Muscle layer of colon (tissue), 2 donors: ENCODE data around the gene IGF1R.

ENCODE experiments used
- H3K27ac ChIP-seq: one replicate; pipeline ENCODE4 v1.7.0; 2013; ENCODE audit warnings: low read depth, mild to moderate bottlenecking, low read length, moderate library complexity
- H3K27me3 ChIP-seq, 2 donors: one replicate each; pipeline ENCODE4 v1.7.0; 2013; ENCODE audit warnings: low read length in 2 of 2, mild to moderate bottlenecking in 2 of 2; ENCODE audit not compliant: insufficient read depth in 2 of 2, control insufficient read depth in 1 of 2
- H3K36me3 ChIP-seq: one replicate; pipeline ENCODE4 v1.7.0; 2013; ENCODE audit warnings: mild to moderate bottlenecking, low read length; ENCODE audit not compliant: insufficient read depth
- H3K4me1 ChIP-seq: one replicate; pipeline ENCODE4 v1.7.0; 2013; ENCODE audit warnings: mild to moderate bottlenecking, low read length; ENCODE audit not compliant: insufficient read depth
- H3K4me3 ChIP-seq, 2 donors: one replicate each; pipeline ENCODE4 v1.7.0; 2013; ENCODE audit warnings: low read length in 2 of 2, low read depth in 1 of 2, mild to moderate bottlenecking in 1 of 2, moderate library complexity in 1 of 2
- H3K9ac ChIP-seq: one replicate; pipeline ENCODE4 v1.7.0; 2013; ENCODE audit warnings: low read length
- H3K9me3 ChIP-seq: one replicate; pipeline ENCODE4 v1.7.0; 2013; ENCODE audit warnings: mild to moderate bottlenecking, low read length
- donor health status: abdominal sarcoma.
- donor health status: Adenocarcinoma of cecum.

IGF1R gene

DNA sequence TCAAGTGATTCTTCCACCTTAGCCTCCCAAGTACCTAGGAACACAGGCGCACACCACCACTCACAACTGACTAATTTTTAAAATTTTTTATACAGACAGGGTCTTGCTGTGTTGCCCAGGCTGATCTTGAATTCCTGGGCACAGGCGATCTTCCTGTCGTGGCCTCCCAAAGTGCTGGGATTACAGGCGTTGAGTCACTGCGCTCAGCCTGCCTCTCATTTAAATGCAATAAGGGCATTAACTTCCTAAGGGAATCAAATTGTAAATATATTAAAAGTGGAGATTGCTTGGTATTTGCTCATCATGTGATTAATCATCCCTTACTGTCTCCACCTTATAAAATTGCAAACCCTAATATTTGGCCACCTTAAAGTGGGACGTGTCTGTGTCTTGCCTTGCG lies 294.1 kb downstream of the IGF1R start:
- H3K4me1 ChIP-seq: peaks cover 39% of the 10 kb centered on the region
- no peak overlapping the region for H3K27ac ChIP-seq
- no peaks in the 10 kb centered on the region for H3K27me3 ChIP-seq
- H3K9me3 ChIP-seq: no peaks in the 10 kb centered on the region
- H3K36me3 ChIP-seq: peaks cover 58% of the 10 kb centered on the region
- H3K4me3 ChIP-seq: no peak overlapping the region
- H3K9ac ChIP-seq: peak overlapping the region; percentile 63

DNA sequence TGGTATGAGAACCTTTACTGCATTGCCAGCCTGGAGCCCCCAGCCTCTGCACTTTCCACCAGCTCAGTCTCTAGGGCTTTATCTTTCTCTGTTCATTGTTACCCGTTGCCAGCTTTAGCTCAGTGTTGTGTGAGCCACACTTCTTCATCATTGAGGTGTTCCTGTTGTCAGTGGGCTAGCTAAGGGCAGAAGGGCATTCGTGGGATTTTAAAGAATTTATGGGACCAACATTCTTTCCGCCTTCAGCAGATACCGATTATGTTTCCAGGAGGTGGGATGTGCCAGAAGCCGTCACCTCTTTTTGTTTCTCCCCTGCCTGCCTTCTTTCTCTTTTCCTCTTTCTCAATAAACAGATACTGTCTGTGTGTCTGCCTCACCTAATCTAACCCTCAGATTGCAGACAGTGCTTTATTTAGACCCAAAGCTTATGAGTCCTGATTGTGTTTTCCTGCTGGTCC lies 294.7 kb downstream of the IGF1R start:
- H3K27me3 ChIP-seq: no peaks in the 10 kb centered on the region
- peaks cover 52% of the 10 kb centered on the region for H3K36me3 ChIP-seq
- H3K27ac ChIP-seq: peak overlapping the region; percentile 73
- peaks cover 39% of the 10 kb centered on the region for H3K4me1 ChIP-seq
- peak overlapping the region in 1 of 2 donors; percentile 19 for H3K4me3 ChIP-seq
- H3K9ac ChIP-seq: peak overlapping the region; percentile 63
- no peaks in the 10 kb centered on the region for H3K9me3 ChIP-seq

DNA sequence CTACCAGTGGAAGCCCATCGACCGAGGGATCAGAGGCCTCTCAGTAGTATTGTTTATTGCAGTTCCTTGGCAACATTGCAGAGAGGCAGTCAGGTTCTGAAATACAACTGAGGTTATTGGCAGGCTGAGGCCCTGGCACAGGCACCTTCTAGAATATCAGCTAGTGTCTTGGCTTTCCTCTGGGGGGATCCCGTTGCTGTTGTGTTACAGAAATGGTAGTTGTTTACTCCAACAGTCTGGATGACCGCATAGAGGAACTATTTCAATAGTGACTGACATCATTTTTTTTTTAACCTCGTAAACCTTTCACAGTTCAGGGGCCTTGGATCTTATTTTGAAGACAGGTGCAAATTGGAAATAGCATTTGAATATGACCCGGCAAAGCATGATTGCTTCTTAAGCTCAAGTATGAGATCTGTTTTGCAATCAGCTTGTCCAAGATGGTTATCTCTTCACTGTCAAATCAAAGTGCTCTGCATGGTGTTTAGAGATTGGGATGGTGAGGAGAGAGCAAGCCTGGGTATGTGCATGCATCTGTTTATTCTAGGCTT lies 295.3 kb downstream of the IGF1R start:
- peaks cover 55% of the 10 kb centered on the region for H3K36me3 ChIP-seq
- H3K27me3 ChIP-seq: no peaks in the 10 kb centered on the region
- H3K9ac ChIP-seq: peak overlapping the region; percentile 63
- H3K4me3 ChIP-seq: peak overlapping the region in 1 of 2 donors; percentile 19
- peaks cover 39% of the 10 kb centered on the region for H3K4me1 ChIP-seq
- H3K9me3 ChIP-seq: no peaks in the 10 kb centered on the region
- H3K27ac ChIP-seq: peak overlapping the region; percentile 73

DNA sequence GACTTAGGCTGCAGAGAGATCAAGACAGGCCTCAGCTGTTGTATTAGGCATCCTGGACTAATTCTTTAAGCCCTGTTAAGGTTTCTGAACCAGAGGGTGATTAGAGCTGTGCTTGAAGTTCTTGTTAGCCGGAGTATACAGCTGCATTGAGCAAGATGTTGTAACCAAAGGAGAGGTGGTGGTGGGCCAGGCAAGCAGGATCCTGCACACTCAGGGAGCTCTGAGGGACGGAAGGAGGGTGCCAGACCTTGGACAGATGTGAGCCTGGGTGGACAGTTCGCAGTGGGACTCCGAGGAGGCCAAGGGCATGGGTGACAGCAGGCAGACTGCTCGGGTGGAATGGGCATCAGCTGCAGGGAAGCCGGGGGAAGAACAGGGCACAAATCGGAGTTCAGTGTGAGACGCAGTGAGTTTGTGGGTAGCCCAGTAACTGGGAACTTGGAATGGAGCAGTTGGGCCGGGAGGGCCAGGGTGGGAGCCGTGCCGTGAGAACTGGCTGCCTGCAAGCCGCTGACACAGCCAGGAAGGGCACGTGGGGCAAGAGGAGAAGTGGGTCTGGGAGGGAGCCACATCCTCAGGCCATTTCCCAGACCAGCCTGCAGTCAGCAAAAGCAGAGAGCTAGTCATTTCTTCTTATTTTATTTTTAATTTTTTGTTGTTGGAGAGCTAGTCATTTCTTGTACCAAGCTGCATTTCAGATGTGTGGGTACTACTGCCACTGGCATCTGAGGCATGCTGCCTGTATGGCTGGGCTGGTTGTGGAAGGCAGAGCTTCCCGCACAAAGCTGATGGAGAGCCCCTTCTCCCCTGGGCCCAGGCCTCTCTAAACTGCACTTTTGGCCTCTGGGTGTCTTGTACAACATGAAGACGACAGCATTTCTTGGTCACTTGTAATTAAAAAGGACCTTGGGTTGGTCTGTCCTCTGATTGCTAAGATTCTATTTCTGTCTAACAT lies 298.2 kb downstream of the IGF1R start:
- no peaks in the 10 kb centered on the region for H3K27me3 ChIP-seq
- no peaks in the 10 kb centered on the region for H3K9me3 ChIP-seq
- peaks cover 37% of the 10 kb centered on the region for H3K4me1 ChIP-seq
- peaks cover 61% of the 10 kb centered on the region for H3K36me3 ChIP-seq
- no peak overlapping the region for H3K4me3 ChIP-seq
- peak overlapping the region; percentile 37 for H3K27ac ChIP-seq
- H3K9ac ChIP-seq: no peak overlapping the region

DNA sequence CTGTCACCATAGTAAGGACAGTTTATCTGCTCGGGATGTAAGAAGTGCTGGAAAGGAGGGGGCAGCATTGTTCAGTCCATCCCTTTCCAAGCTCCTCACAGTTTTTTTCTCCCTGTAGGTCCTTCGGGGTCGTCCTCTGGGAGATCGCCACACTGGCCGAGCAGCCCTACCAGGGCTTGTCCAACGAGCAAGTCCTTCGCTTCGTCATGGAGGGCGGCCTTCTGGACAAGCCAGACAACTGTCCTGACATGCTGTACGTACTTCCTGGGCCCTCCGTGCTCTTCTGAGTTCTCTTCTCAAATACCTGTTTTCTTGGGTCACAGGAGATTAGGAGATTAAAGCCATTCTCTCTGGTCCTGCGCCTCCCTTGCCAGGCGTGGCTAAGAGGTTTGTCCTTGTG lies 300.1 kb downstream of the IGF1R start:
- Histone ChIP-seq H3K27ac (no peak overlapping the region), H3K27me3 (no peaks in the 10 kb centered on the region), H3K9me3 (no peaks in the 10 kb centered on the region), H3K36me3 (peaks cover 57% of the 10 kb centered on the region), H3K9ac (no peak overlapping the region), H3K4me1 (peaks cover 34% of the 10 kb centered on the region), H3K4me3 (no peak overlapping the region)

DNA sequence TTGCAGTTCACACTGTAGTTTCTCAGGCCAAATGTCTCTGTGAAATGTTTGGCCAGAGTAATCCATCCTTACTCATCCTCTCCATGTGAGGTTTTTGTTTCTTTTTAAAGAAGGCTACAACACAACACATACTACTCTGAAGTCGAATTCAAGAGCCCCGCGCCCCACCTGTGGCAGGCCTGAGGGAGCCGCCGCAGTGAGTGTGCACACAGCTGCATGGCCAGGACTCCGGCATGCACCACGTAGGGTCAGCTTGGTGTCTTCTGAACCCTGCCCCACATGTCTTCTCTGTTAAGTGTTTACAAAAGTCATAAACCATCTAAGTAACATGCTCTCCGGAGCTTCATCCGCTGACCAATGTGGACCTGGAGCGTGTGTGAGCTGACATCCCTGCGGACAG lies 300.6 kb downstream of the IGF1R start:
- Histone ChIP-seq H3K27me3 (no peaks in the 10 kb centered on the region), H3K4me3 (no peak overlapping the region), H3K36me3 (peaks cover 57% of the 10 kb centered on the region), H3K9me3 (no peaks in the 10 kb centered on the region), H3K27ac (no peak overlapping the region), H3K4me1 (peaks cover 34% of the 10 kb centered on the region), H3K9ac (no peak overlapping the region)

DNA sequence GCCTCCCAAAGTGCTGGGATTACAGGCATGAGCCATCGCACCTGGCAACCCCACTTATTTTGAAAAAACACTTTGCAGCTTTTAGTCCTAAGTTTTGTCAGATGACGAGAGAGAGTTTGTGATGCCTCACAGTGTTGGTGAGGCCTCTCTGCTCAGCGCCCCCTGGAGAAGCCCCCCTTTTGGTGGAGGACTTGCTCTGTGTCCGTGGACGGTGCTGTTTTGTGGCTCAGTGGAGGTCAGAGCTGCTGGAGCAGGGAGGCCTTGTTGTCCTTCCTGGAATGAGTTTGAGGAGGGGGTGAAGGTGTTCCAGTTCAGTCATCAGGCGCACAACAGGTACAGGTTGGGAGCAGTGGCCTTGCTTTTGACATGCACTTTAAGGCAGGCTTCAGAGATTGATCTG lies 301.3 kb downstream of the IGF1R start:
- peaks cover 35% of the 10 kb centered on the region for H3K4me1 ChIP-seq
- H3K9me3 ChIP-seq: no peaks in the 10 kb centered on the region
- peaks cover 57% of the 10 kb centered on the region for H3K36me3 ChIP-seq
- no peak overlapping the region for H3K4me3 ChIP-seq
- no peak overlapping the region for H3K9ac ChIP-seq
- no peaks in the 10 kb centered on the region for H3K27me3 ChIP-seq
- H3K27ac ChIP-seq: no peak overlapping the region

DNA sequence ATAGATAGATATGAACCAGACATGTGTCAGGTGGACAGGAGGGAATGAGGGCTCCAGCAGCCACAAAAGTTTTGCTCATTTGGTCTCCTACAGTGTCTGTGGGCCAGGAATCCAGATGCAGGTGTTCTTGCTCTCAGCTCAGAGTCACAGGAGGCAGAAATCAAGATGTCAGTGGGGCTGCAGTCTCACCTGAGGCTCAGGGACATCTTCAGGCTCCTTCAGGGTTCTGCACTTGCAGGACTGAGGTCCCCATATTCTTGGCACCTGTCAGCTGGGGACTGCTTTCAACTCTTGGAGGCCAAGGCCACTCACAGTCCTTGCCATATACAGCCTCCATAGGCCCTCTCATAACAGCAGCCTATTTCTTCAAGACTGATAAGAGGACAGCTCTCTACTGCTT lies 301.9 kb downstream of the IGF1R start:
- no peak overlapping the region for H3K4me3 ChIP-seq
- H3K9me3 ChIP-seq: no peaks in the 10 kb centered on the region
- H3K27ac ChIP-seq: no peak overlapping the region
- H3K9ac ChIP-seq: no peak overlapping the region
- peaks cover 51% of the 10 kb centered on the region for H3K36me3 ChIP-seq
- no peaks in the 10 kb centered on the region for H3K27me3 ChIP-seq
- peaks cover 41% of the 10 kb centered on the region for H3K4me1 ChIP-seq

DNA sequence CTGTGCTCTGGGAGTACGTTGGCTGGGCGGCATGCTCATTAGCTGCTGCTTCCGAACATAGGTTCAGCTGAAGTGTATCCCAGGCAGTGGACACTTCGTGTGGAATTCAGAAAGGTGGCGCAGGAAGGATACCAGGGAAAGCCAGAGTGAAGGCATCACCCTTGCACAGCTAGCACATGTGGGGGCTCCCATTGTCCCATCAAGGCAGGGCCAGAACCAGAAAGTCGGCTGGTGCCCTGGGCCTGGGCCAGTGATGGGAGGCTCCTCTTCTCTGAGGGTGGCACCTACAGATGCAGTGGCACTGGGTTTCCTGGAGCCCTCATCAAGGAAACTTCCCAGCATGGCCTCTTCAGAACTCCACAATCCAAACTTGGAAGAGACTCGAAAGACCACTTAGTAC lies 302.7 kb downstream of the IGF1R start:
- peaks cover 49% of the 10 kb centered on the region for H3K4me1 ChIP-seq
- no peaks in the 10 kb centered on the region for H3K27me3 ChIP-seq
- peaks cover 45% of the 10 kb centered on the region for H3K36me3 ChIP-seq
- H3K9ac ChIP-seq: no peak overlapping the region
- H3K4me3 ChIP-seq: no peak overlapping the region
- H3K27ac ChIP-seq: no peak overlapping the region
- H3K9me3 ChIP-seq: no peaks in the 10 kb centered on the region

DNA sequence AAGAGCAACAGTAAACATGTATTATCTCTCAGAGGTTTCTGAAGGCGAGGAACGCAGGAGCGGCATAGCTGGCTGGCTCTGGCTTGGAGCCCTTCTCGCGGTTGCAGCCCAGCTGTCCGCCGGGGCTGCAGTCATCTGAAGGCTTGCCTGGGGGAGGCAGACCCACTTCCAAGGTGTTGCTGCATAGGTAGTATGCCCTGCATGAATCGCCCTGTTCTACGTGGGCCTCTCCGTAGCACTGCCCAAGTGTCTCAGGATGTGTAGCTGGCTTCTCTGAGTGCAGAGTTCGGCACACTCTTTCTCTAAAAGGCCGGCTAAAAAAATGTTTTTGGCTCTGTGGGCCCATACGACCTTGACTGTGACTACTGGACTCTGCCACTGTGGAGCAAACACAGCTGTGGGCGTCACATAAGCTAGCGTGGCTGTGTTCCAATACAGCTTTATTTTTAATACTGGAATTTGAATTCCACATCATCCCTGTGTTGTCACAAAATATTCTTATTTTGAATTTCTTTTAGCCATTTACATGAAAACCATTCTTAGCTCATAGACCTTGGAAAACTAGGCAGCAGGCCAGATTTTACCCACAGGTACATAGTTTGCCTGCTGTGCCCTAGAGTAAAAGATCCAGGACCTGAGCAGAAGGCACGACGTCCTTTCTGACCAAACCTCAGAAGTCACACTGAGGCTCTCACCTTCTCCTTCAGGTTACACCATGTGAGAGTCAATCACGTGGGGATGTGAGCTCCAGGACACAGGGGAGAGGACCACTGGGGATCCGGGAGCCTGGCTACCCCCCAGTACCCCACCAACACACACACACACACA lies 303.4 kb downstream of the IGF1R start:
- Histone ChIP-seq H3K27me3 (no peaks in the 10 kb centered on the region), H3K9ac (no peak overlapping the region), H3K9me3 (no peaks in the 10 kb centered on the region), H3K27ac (peak overlapping the region; percentile 79), H3K36me3 (peaks cover 41% of the 10 kb centered on the region), H3K4me3 (no peak overlapping the region), H3K4me1 (peaks cover 43% of the 10 kb centered on the region)

DNA sequence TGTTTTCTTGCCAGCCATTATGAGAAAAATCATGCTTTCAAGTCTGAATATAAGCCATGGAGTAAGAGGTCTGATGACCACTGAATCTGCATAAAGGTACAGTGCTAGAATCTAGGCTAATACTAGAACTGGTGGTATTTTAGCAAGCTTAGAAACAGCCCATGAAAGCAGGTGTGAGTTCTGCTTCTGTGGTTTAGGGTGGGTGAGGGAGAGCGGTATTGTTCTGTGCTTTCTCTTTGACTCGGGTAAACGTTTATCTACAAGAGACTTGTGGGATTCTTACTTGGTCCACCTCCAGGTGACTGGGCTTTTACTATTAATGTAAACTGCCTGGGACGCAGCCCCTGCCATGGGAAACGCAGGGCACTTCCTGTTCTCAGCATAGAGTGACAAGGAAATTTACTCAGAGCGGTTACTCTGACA lies 304.1 kb downstream of the IGF1R start:
- Histone ChIP-seq H3K27me3 (no peaks in the 10 kb centered on the region), H3K4me3 (no peak overlapping the region), H3K4me1 (peaks cover 39% of the 10 kb centered on the region), H3K36me3 (peaks cover 44% of the 10 kb centered on the region), H3K9me3 (no peaks in the 10 kb centered on the region), H3K9ac (no peak overlapping the region), H3K27ac (peak overlapping the region; percentile 79)
